Measurements from ENCODE around the gene TMTC2.

- no peak for TF ChIP-seq CTCF (IDR thresholded peaks at IDR 0.05; ENCODE audit: low read depth, low read length)
- TF ChIP-seq EZH2phosphoT487 (IDR thresholded peaks at IDR 0.05; ENCODE audit: low read depth), result no peak
Measured at GRCh38 chr12:83179999-83180398, 493.3 kb downstream of the TMTC2 start.
